KMS-11 (cell line): ENCODE measurements around the gene LPP.

ENCODE experiments used
- H2AFZ ChIP-seq: fragments of 200-600 bp; sonication (generic); 2 replicates; pipeline ENCODE4 v1.6.1; 2016; ENCODE audit warnings: antibody characterized with exemption, mixed run types, low read depth
- H3K27ac ChIP-seq: fragments of 200-600 bp; sonication (generic); 2 replicates; pipeline ENCODE4 v1.6.1; 2016; ENCODE audit warnings: mild to moderate bottlenecking, mixed run types
- H3K27me3 ChIP-seq: fragments of 200-600 bp; sonication (generic); 2 replicates; pipeline ENCODE4 v1.6.1; 2017; ENCODE audit warnings: mild to moderate bottlenecking, low read depth, mixed run types, moderate library complexity; ENCODE audit not compliant: insufficient read depth
- H3K36me3 ChIP-seq: fragments of 200-600 bp; sonication (generic); 2 replicates; pipeline ENCODE4 v1.6.1; 2017; ENCODE audit warnings: mild to moderate bottlenecking, mixed run types; ENCODE audit not compliant: insufficient read depth
- H3K4me1 ChIP-seq: fragments of 200-600 bp; sonication (generic); 2 replicates; pipeline ENCODE4 v1.6.1; 2016; ENCODE audit warnings: mild to moderate bottlenecking, low read depth, mixed run types; ENCODE audit not compliant: poor library complexity, severe bottlenecking
- H3K4me2 ChIP-seq: fragments of 200-600 bp; sonication (generic); 2 replicates; pipeline ENCODE4 v1.7.0; 2016; ENCODE audit warnings: mild to moderate bottlenecking, mixed run types
- H3K4me3 ChIP-seq: fragments of 200-600 bp; sonication (generic); IDR thresholded peaks from 2 replicates; pipeline ENCODE4 v1.6.1; 2017; ENCODE audit warnings: low read depth, low read length, mixed read lengths; ENCODE audit not compliant: insufficient read depth
- H3K79me2 ChIP-seq: fragments of 200-600 bp; sonication (generic); 2 replicates; pipeline ENCODE4 v1.6.1; 2016; ENCODE audit warnings: low read depth, mixed run types; ENCODE audit not compliant: insufficient read depth
- H3K9ac ChIP-seq: fragments of 200-600 bp; sonication (generic); 2 replicates; pipeline ENCODE4 v1.6.1; 2016; ENCODE audit warnings: mild to moderate bottlenecking, mixed run types
- H4K20me1 ChIP-seq: fragments of 200-600 bp; sonication (generic); 2 replicates; pipeline ENCODE4 v1.6.1; 2016; ENCODE audit warnings: mild to moderate bottlenecking, mixed run types; ENCODE audit not compliant: insufficient read depth
- CTCF ChIP-seq: fragments of 200-600 bp; sonication (generic); conservative IDR thresholded peaks from 2 replicates; pipeline ENCODE4 v1.6.1; 2017; ENCODE audit warnings: low read depth, mild to moderate bottlenecking, antibody characterized with exemption, low read length, moderate library complexity, mixed read lengths

LPP gene

GRCh38 chr3:188166441-188166840 is 12.5 kb downstream of the LPP start:
- Histone ChIP-seq H3K4me3 (no peak overlapping the region), H3K79me2 (no peaks in the 10 kb centered on the region), H3K27me3 (no peaks in the 10 kb centered on the region), H3K36me3 (no peaks in the 10 kb centered on the region), H3K9ac (no peak overlapping the region), H3K27ac (no peak overlapping the region), H4K20me1 (no peaks in the 10 kb centered on the region), H2AFZ (no peak overlapping the region), H3K4me2 (no peak overlapping the region), H3K4me1 (no peaks in the 10 kb centered on the region)
- no peak for TF ChIP-seq CTCF

GRCh38 chr3:188168186-188168585 is 14.2 kb downstream of the LPP start:
- Histone ChIP-seq H3K27me3 (no peaks in the 10 kb centered on the region), H3K79me2 (no peaks in the 10 kb centered on the region), H3K27ac (no peak overlapping the region), H3K4me2 (no peak overlapping the region), H2AFZ (no peak overlapping the region), H3K36me3 (no peaks in the 10 kb centered on the region), H3K4me3 (no peak overlapping the region), H4K20me1 (no peaks in the 10 kb centered on the region), H3K4me1 (no peaks in the 10 kb centered on the region), H3K9ac (no peak overlapping the region)
- TF ChIP-seq CTCF = no peak

- Histone ChIP-seq H3K79me2 (no peaks in the 10 kb centered on the region), H3K4me1 (no peaks in the 10 kb centered on the region)
- no peak for TF ChIP-seq CTCF
Measured at GRCh38 chr3:188168648-188169047, 14.7 kb downstream of the LPP start.

GRCh38 chr3:188169830-188170455 is 16.0 kb downstream of the LPP start:
- Histone ChIP-seq H3K4me3 (no peak overlapping the region), H4K20me1 (no peaks in the 10 kb centered on the region), H2AFZ (no peak overlapping the region), H3K36me3 (no peaks in the 10 kb centered on the region), H3K27ac (no peak overlapping the region), H3K79me2 (no peaks in the 10 kb centered on the region), H3K4me1 (no peaks in the 10 kb centered on the region), H3K4me2 (no peak overlapping the region), H3K9ac (no peak overlapping the region), H3K27me3 (no peaks in the 10 kb centered on the region)
- TF ChIP-seq CTCF = no peak

More at GRCh38 chr3:188168648-188169047, 14.7 kb downstream of the LPP start:
- Histone ChIP-seq H4K20me1 (no peaks in the 10 kb centered on the region), H2AFZ (no peak overlapping the region), H3K27me3 (no peaks in the 10 kb centered on the region), H3K9ac (no peak overlapping the region), H3K36me3 (no peaks in the 10 kb centered on the region), H3K4me2 (no peak overlapping the region), H3K4me3 (no peak overlapping the region), H3K27ac (no peak overlapping the region)
